Coronary artery (tissue), 2 donors: ENCODE data around the gene TLR4.

Source experiments
- DNase-seq: peaks from one replicate; pipeline ENCODE4 v3.0.0-alpha.2; 2017; ENCODE audit warnings: low spot score
- H3K27ac ChIP-seq, 2 donors: fragments of 200-600 bp; sonication (generic); one replicate each; pipeline ENCODE4 v1.5.1; 2016 to 2019
- H3K4me3 ChIP-seq: fragments of 200-600 bp; sonication (generic); 2 replicates; pipeline ENCODE4 v1.5.1; 2016; ENCODE audit warnings: mild to moderate bottlenecking, moderate library complexity
- TF ChIP-seq, protein P1 (sequence below): fragments of 200-600 bp; sonication (generic); IDR thresholded peaks from one replicate; pipeline ENCODE4 v1.5.1; 2019; ENCODE audit warnings: antibody characterized with exemption

The TLR4 gene

DNA sequence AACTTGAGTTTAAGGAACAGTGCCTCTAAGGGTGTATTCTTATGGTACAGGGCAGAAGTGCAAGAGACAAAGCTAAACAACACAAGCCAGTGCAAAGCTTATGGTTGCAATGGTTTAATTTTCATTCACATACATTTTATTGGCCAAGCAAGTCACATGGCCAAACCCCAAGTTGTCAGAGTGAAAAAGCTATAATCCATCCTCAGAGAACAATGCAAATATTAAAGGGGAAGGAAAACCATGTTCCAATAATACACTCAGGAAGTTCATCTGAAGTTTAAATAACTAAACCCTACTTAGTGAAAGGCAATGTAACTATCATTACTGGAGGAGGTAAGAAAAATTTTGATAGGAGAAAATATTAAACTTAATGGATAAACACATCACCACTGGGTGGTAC is 26.6 kb upstream of the TLR4 start:
- DNase-seq = no peak
- no peak overlapping the region for H3K27ac ChIP-seq
- TF ChIP-seq, protein P1, sequence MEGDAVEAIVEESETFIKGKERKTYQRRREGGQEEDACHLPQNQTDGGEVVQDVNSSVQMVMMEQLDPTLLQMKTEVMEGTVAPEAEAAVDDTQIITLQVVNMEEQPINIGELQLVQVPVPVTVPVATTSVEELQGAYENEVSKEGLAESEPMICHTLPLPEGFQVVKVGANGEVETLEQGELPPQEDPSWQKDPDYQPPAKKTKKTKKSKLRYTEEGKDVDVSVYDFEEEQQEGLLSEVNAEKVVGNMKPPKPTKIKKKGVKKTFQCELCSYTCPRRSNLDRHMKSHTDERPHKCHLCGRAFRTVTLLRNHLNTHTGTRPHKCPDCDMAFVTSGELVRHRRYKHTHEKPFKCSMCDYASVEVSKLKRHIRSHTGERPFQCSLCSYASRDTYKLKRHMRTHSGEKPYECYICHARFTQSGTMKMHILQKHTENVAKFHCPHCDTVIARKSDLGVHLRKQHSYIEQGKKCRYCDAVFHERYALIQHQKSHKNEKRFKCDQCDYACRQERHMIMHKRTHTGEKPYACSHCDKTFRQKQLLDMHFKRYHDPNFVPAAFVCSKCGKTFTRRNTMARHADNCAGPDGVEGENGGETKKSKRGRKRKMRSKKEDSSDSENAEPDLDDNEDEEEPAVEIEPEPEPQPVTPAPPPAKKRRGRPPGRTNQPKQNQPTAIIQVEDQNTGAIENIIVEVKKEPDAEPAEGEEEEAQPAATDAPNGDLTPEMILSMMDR = no peak
- no peak overlapping the region for H3K4me3 ChIP-seq

DNA sequence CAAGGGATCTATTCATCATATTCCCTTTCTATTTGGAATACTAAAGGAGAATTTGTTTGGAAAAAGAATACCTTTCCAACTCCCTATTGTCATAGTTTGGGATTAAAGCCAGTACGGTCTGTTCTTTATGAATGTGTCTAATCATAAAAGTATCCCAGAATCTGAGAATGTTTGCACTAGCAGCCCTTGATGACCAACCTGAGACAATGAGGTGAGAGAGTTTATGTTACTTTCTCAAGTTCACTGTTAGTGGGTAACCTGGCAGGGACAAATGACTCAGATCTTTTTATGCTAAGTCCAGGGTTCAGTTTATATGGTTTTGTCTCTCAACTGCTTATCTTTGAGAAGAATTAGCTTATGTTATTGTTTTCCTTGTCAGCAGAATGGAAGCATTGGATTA is 25.3 kb upstream of the TLR4 start:
- no peak for DNase-seq
- H3K4me3 ChIP-seq = no peak overlapping the region
- H3K27ac ChIP-seq = no peak overlapping the region
- TF ChIP-seq, protein P1 = no peak

DNA sequence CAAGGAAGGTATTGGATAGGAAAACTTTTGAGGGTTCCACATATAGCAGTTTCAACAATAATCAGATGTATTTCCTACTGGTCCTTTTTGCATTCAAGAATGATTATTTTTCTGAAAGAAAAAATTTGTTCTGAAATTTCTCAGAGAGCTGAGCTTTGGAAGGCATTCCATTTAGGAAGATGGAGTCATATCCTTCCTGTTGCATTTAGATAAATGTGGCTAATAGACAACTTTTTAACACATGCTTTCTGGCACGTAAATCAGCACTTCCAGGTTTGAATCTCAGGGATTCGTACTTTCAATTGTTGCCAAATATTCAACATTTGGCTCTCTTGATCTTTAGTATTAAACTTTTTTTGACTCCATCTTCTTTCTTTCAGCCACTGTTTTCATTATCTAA is 24.8 kb upstream of the TLR4 start:
- no peak for DNase-seq
- Histone ChIP-seq H3K27ac (no peak overlapping the region), H3K4me3 (peak overlapping the region; percentile 18)
- TF ChIP-seq, protein P1 = no peak

DNA sequence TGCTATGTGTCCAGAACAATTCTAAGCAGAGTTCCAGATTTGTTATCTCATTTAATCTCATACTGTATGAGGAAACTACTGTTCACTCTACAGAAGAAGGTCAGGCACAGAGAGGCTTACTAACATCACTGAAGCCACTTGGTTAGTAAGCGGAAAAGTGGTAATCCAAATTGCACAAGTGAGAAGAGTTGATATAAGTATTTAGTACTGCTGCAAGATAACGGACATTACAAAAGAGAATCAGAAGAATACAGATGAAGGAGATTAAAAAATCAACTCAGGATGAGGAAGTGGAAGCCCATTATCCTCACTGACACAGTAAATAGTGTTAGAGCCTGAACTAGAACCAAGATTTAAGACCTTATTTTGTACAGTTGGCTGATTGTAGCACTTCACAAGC is 22.3 kb upstream of the TLR4 start:
- Histone ChIP-seq H3K4me3 (no peak overlapping the region), H3K27ac (no peak overlapping the region)
- DNase-seq = no peak
- TF ChIP-seq, protein P1 = no peak

DNA sequence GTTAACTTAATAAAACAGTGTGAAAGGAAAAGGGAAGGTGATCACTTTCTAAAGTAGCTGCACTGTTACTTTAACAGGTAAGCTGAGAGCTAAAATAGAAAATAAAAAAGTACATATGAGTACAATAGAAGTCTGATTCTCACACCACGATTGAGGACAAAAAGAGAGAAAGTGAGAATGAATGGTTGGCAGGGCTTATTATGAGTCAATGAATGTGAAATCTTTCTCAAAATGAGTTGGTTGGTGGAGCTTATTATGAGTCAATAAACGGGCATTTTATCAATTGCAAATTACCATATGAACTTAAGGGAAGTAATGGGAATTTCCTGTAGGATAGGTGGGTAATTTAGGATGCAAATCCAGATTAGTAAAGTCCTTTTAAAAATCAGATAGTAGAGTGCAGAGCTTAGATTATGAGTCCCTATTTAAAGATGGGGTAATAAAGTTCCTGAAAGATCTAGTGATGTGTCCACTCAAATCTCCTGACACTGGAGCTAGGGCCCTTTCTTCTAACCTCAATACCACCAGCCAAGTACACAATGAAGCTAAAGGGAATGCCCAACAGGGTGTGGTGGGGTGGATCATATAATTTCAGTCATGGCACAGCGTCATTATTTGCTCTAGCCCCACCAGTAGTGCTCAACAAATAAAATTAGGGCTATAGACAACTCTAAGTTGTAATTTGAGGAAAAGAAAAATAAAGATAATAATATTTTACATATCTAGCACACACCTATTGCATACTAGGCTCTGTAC is 21.1 kb upstream of the TLR4 start:
- no peak overlapping the region for H3K27ac ChIP-seq
- DNase-seq = no peak
- no peak overlapping the region for H3K4me3 ChIP-seq
- TF ChIP-seq, protein P1 = no peak

DNA sequence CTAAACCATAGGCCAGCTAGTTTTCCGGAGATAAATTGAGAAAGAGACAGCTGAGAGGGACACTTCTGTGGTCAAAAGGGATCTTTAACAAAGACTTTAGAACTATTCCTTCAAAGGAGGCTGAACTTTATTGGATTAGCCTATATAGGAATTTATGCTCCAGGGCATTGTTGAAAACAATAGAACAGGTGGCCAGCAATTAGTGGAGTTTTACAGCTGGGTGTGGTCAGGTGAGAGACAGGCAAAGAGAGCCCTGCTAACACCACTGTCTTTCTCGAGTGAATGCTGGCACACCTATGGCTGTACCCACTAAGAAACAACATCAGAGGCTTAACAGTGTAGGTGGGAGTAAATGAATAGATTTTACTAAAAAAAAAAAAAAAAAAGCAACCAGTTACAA is 16.7 kb upstream of the TLR4 start:
- Histone ChIP-seq H3K4me3 (no peak overlapping the region), H3K27ac (no peak overlapping the region)
- TF ChIP-seq, protein P1 = no peak
- no peak for DNase-seq

DNA sequence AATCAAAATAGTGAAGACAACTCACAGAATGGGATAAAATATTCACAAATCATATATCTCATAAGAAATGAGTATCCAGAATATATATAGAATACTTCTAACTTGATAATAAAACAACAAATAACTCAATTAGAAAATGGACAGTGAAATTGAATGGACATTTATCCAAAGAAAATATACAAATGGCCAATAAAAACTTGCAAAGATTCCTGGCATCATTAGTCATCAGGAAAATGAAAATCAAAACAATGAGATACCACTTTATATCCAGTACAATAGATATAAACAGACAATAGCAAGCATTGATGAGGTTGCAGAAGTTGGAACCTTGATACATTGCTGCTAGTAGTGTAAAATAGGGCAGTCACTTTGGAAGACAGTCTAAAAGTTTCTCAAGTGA is 12.8 kb upstream of the TLR4 start:
- H3K27ac ChIP-seq = no peak overlapping the region
- DNase-seq = no peak
- TF ChIP-seq, protein P1 = no peak
- H3K4me3 ChIP-seq = no peak overlapping the region
